OCI-LY3 (cell line): ENCODE measurements around the gene BUB3.

Experiments
- H2AFZ ChIP-seq: fragments of 200-600, 300-600 bp; shearing (Covaris generic); 2 replicates; pipeline ENCODE4 v1.6.0; 2014; ENCODE audit warnings: antibody characterized with exemption, low read depth, low read length
- H3K27ac ChIP-seq: fragments of 200-600, 300-600 bp; sonication (generic); 2 replicates; pipeline ENCODE4 v1.5.1; 2014; ENCODE audit warnings: mild to moderate bottlenecking, low read length, moderate library complexity, mixed read lengths
- H3K27me3 ChIP-seq: fragments of 200-600, 300-600 bp; sonication (generic); 2 replicates; pipeline ENCODE4 v1.6.1; 2014; ENCODE audit warnings: low read depth, low read length, mixed read lengths
- H3K36me3 ChIP-seq: fragments of 200-600, 300-600 bp; sonication (generic); replicated peaks from 2 replicates; pipeline ENCODE3; 2014; ENCODE audit warnings: low read depth, low read length, mixed read lengths
- H3K4me1 ChIP-seq: fragments of 300-600, 200-600 bp; sonication (generic); 2 replicates; pipeline ENCODE4 v1.6.1; 2014; ENCODE audit warnings: low read length, mixed read lengths
- H3K4me2 ChIP-seq: fragments of 200-600, 300-600 bp; sonication (generic); 2 replicates; pipeline ENCODE4 v1.6.1; 2014; ENCODE audit warnings: low read length, mixed read lengths
- H3K4me3 ChIP-seq: fragments of 300-600, 200-600 bp; sonication (generic); 2 replicates; pipeline ENCODE4 v1.5.1; 2014; ENCODE audit warnings: antibody characterized with exemption, mild to moderate bottlenecking, low read length, moderate library complexity
- H3K79me2 ChIP-seq: fragments of 300-600, 200-600 bp; shearing (Covaris generic); 2 replicates; pipeline ENCODE4 v1.6.1; 2014; ENCODE audit warnings: mild to moderate bottlenecking, low read length, mixed read lengths
- H3K9ac ChIP-seq: fragments of 300-600, 200-600 bp; shearing (Covaris generic); 2 replicates; pipeline ENCODE4 v1.6.0; 2014; ENCODE audit warnings: mild to moderate bottlenecking, low read length, moderate library complexity
- H3K9me3 ChIP-seq: fragments of 200-600, 300-600 bp; shearing (Covaris generic); 2 replicates; pipeline ENCODE4 v1.6.1; 2014; ENCODE audit warnings: low read length, mixed read lengths; ENCODE audit not compliant: insufficient read depth
- H4K20me1 ChIP-seq: fragments of 200-600, 300-600 bp; sonication (generic); 2 replicates; pipeline ENCODE4 v1.6.1; 2016; ENCODE audit warnings: low read length, mixed read lengths; ENCODE audit not compliant: insufficient read depth
- EZH2phosphoT487 ChIP-seq: fragments of 200-600 bp; shearing (Covaris generic); IDR thresholded peaks from 2 replicates; pipeline ENCODE4 v1.6.1; 2018; ENCODE audit warnings: antibody characterized with exemption, mixed run types, low read depth
- TF ChIP-seq, protein P1 (sequence below): fragments of 200-600, 300-600 bp; sonication (generic); IDR thresholded peaks from 2 replicates; pipeline ENCODE4 v1.5.1; 2014; ENCODE audit warnings: antibody characterized with exemption, low read length, low read depth

The BUB3 gene

DNA sequence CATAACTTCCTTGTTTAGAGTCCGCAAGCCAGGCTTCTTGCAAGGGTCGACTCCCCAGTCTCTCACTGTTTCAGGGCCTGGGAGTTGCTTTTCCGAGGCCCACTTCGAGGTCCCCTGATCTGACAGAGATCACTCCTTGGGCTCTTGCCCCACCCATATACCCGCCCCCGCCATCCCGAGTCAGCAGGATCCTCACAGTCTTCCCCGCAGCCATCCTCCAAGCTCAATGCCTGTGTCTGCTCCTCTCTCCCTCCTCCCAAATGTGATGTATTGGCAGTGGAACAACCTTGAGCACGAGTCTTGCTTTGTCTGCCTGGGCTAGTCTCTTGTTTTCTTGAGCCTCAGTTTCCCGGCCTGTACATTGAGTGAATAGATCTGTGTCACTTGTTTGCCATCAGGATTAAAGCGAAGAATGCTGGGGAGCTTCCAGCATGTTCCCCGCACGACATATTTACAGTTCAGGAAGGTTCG is 8.6 kb upstream of the BUB3 start:
- H3K9me3 ChIP-seq = no peaks in the 10 kb centered on the region
- H3K9ac ChIP-seq = no peak overlapping the region
- H3K4me3 ChIP-seq = no peak overlapping the region
- no peaks in the 10 kb centered on the region for H3K36me3 ChIP-seq
- H2AFZ ChIP-seq = no peak overlapping the region
- no peak overlapping the region for H3K4me2 ChIP-seq
- no peaks in the 10 kb centered on the region for H3K4me1 ChIP-seq
- no peaks in the 10 kb centered on the region for H3K79me2 ChIP-seq
- TF ChIP-seq EZH2phosphoT487 = no peak
- TF ChIP-seq, protein P1, sequence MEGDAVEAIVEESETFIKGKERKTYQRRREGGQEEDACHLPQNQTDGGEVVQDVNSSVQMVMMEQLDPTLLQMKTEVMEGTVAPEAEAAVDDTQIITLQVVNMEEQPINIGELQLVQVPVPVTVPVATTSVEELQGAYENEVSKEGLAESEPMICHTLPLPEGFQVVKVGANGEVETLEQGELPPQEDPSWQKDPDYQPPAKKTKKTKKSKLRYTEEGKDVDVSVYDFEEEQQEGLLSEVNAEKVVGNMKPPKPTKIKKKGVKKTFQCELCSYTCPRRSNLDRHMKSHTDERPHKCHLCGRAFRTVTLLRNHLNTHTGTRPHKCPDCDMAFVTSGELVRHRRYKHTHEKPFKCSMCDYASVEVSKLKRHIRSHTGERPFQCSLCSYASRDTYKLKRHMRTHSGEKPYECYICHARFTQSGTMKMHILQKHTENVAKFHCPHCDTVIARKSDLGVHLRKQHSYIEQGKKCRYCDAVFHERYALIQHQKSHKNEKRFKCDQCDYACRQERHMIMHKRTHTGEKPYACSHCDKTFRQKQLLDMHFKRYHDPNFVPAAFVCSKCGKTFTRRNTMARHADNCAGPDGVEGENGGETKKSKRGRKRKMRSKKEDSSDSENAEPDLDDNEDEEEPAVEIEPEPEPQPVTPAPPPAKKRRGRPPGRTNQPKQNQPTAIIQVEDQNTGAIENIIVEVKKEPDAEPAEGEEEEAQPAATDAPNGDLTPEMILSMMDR = no peak
- H3K27me3 ChIP-seq = no peaks in the 10 kb centered on the region
- no peaks in the 10 kb centered on the region for H4K20me1 ChIP-seq
- H3K27ac ChIP-seq = no peak overlapping the region

DNA sequence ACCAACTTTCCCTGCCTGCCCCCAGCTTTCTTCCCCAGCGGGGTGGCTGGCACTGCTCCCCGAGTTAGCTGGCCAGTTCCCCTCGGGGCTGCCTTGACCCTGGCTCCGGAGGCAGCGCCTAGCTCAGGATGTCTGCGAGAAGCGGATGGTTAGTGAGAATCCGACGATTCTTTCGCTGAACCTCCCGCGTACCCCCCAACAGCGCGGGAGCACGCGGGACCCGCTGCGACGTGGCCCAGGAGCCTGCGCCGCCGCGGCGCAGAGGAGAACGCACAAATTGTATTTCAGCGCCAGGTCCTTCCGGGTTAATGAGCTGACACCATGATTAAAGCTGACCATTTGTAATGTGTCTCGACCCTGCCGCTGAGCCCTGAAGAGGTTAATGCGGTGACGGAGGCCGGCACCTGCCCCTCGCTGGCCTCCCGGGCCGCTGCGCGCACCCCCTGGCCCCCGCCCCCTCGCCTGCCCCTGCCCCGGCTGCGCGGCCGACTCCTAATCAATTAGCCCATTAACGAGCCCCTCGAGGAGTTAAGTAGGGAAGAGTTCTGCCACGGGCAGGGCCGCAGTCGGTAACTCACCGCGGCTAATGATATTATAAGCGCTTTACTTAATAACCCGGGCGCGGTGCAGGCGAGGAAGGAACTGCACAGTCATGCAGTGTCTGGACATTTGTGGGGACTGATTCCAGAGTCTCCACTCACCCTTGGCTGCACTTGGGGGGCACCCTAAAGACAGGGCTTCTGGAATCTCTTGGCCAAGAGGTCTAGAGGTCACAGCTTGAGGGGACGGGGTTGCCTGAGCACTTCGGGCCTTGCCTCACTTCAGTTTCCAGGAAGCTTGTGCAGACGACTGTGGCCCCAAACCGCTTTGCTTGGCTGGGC is 7.9 kb upstream of the BUB3 start:
- H3K9me3 ChIP-seq = no peaks in the 10 kb centered on the region
- H3K27ac ChIP-seq = no peak overlapping the region
- H2AFZ ChIP-seq = no peak overlapping the region
- no peaks in the 10 kb centered on the region for H3K79me2 ChIP-seq
- H3K4me2 ChIP-seq = no peak overlapping the region
- H3K4me3 ChIP-seq = no peak overlapping the region
- H4K20me1 ChIP-seq = no peaks in the 10 kb centered on the region
- H3K4me1 ChIP-seq = no peaks in the 10 kb centered on the region
- H3K36me3 ChIP-seq = no peaks in the 10 kb centered on the region
- TF ChIP-seq, protein P1 = no peak
- TF ChIP-seq EZH2phosphoT487 = no peak
- H3K27me3 ChIP-seq = no peaks in the 10 kb centered on the region
- H3K9ac ChIP-seq = no peak overlapping the region

DNA sequence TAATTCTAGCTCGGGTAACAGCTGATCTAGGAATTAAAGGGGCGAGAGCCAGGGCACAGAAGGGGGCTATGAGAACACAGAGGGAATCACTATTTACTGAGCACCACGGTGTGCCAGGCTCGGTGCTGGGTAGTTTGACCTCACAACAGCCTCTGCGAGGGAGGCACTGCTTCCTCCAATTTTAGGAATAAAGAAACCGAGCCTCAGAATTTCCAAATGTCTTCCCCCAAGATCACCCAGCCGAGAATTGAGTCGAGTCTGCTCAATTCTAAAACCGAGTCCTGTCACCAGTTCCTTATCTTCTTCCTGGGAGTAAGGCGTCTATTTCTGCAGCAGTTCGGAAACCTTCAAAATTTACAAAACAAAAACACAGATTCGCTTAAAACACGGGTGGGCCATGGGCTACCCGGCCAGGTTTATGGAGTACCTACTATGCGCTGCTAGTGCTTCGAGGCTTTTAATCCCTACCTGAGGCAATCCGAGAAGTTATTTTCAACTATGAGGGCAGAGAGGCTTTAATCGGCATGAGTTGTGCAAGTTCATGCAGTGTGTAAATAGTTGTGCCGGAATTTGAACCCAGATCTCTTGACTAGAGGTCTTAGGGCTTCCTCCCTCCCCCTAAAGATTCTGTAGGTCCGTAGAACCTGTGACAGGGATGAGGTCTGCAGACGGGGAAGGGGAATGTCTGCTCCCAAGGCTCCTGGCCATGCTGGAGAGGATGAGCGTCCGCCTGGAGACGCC is 7.1 kb upstream of the BUB3 start:
- H3K27me3 ChIP-seq = no peaks in the 10 kb centered on the region
- no peaks in the 10 kb centered on the region for H4K20me1 ChIP-seq
- H3K27ac ChIP-seq = no peak overlapping the region
- no peak for TF ChIP-seq EZH2phosphoT487
- TF ChIP-seq, protein P1 = no peak
- no peak overlapping the region for H3K4me2 ChIP-seq
- H3K4me1 ChIP-seq = no peaks in the 10 kb centered on the region
- no peak overlapping the region for H3K9ac ChIP-seq
- H3K4me3 ChIP-seq = no peak overlapping the region
- H3K79me2 ChIP-seq = no peaks in the 10 kb centered on the region
- no peak overlapping the region for H2AFZ ChIP-seq
- no peaks in the 10 kb centered on the region for H3K36me3 ChIP-seq
- H3K9me3 ChIP-seq = no peaks in the 10 kb centered on the region

DNA sequence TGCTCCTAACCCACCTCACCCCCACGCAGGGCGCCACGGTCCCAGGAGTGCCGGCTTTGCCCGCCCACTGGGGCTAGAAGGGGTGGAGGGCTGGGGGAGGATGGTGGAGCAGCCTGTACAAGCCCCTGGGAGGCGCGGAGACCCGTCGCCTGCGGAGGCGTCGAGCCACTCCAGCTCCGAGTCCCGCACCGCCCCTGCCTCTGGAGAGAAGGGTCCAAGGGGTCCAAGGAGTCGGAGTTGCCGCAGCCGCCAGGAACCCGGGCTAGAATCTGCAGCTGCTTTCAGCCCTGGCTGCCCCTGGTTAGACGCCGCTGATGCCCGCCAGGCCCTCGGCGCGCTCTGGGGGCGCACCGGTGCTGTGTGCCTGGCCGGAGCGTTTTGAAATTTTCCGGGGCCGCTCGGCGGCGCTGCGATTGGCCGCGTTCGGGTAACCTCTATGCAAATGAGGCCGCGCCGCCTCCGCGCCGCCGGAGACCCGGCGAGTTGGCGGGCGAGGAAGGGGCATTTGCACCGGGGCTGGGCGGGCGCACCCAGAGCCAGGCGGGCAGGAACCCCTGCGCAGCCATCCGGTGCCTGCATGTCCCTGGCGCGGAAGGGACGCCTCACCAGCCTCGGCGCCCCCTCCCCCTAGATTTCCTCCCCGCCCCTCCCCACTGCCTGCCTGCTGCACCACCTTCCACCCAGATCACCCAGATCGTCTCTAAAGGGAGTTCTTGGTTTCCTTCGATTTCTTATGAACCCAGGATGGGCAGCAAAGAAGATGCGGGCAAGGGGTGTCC is 6.4 kb upstream of the BUB3 start, which contains the start of gene HMX2:
Gene HMX2 (plus strand): TSS at position 502 of the 779 bp plus-strand sequence. CDS start 243 bp downstream, at position 745.
- no peak for TF ChIP-seq EZH2phosphoT487
- TF ChIP-seq, protein P1 = no peak
- no peak within 1 kb of the TSS for H3K4me3 ChIP-seq
- no peak within 1 kb of the TSS for H3K9ac ChIP-seq
- no peaks in the 10 kb centered on the region for H3K79me2 ChIP-seq
- H2AFZ ChIP-seq = no peak within 1 kb of the TSS
- no peaks in the 10 kb centered on the region for H4K20me1 ChIP-seq
- H3K36me3 ChIP-seq = no peaks in the 10 kb centered on the region
- H3K27me3 ChIP-seq = no peaks in the 10 kb centered on the region
- H3K27ac ChIP-seq = no peak within 1 kb of the TSS
- no peaks in the 10 kb centered on the region for H3K4me1 ChIP-seq
- no peak within 1 kb of the TSS for H3K4me2 ChIP-seq
- H3K9me3 ChIP-seq = no peaks in the 10 kb centered on the region
